NT2/D1 (cell line): Measurements from ENCODE around the gene ABHD10.

Experiments used
- DNase-seq: peaks from one replicate; pipeline ENCODE4 v3.0.0-alpha.2; 2011; ENCODE audit warnings: low read depth, low spot score
- H3K27me3 ChIP-seq: 2 replicates; pipeline ENCODE4 v1.6.0; 2011; ENCODE audit warnings: mild to moderate bottlenecking; ENCODE audit not compliant: insufficient read length, insufficient read depth
- H3K36me3 ChIP-seq: 2 replicates; pipeline ENCODE4 v1.6.1; 2011; ENCODE audit warnings: mild to moderate bottlenecking, low read length, mixed read lengths; ENCODE audit not compliant: insufficient read depth, insufficient read length
- H3K4me1 ChIP-seq: 2 replicates; pipeline ENCODE4 v1.5.1; 2011; ENCODE audit not compliant: insufficient read depth, insufficient read length
- H3K4me3 ChIP-seq: 2 replicates; pipeline ENCODE4 v1.5.1; 2011; ENCODE audit warnings: low read depth; ENCODE audit not compliant: insufficient read length
- H3K9ac ChIP-seq: 2 replicates; pipeline ENCODE4 v1.6.0; 2011; ENCODE audit warnings: low read depth; ENCODE audit not compliant: insufficient read length
- H3K9me3 ChIP-seq: 2 replicates; pipeline ENCODE4 v1.5.1; 2011; ENCODE audit warnings: mild to moderate bottlenecking, low read length; ENCODE audit not compliant: insufficient read depth
- SUZ12 ChIP-seq: IDR thresholded peaks from 2 replicates; pipeline ENCODE4 v1.6.1; 2011; ENCODE audit not compliant: insufficient read length, insufficient read depth; ENCODE audit errors: extremely low read depth
- YY1 ChIP-seq: IDR thresholded peaks from 2 replicates; pipeline ENCODE4 v1.6.1; 2011; ENCODE audit not compliant: insufficient read length, insufficient read depth
- ZNF274 ChIP-seq: IDR thresholded peaks from 2 replicates; pipeline ENCODE4 v1.6.1; 2011; ENCODE audit warnings: mild to moderate bottlenecking, low read depth, low read length

Gene ABHD10

DNA sequence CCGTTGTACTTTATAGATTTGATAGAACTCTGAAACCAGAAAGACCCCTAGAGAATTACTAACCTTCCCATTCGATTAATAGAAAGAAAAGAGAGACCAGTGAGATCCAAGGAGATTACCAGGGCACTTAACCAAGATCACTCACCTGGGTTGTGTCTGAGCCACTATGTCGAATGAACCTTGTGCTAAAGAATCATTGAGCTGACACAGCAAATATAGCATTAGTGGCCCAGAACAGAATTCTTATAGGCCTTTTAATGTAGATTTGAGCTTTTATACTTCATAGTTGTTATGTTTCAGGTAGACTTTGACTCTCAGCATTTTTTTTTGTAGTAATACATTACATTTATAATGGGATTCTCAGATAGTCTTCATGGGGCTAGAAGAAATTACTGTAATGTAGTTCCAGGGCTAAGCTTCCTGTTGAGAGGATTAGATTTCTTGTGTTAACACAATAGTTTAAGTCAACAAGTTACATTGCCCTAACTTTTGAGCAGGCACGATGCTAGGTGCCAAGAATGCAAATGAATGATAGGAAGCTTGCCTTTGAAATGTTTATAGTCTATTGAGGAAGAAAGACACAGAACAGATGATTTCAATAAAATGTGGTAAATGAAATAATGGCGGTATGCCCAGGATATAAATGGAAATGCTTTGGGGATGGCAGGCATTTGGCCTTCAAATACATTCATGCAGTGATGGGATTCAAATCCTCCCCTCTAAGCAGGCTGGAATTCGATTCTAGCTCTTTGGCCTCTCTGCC lies 24.4 kb upstream of the ABHD10 start:
- no peak for DNase-seq
- Histone ChIP-seq H3K4me1 (no peaks in the 10 kb centered on the region), H3K9me3 (no peaks in the 10 kb centered on the region), H3K9ac (no peak overlapping the region), H3K36me3 (peaks cover 30% of the 10 kb centered on the region), H3K27me3 (no peaks in the 10 kb centered on the region), H3K4me3 (no peak overlapping the region)
- TF ChIP-seq YY1 (no peak), SUZ12 (no peak), ZNF274 (no peak)

- TF ChIP-seq YY1 = no peak
- TF ChIP-seq SUZ12 = no peak
- TF ChIP-seq ZNF274 = no peak
- no peak overlapping the region for H3K9ac ChIP-seq
- H3K36me3 ChIP-seq = peaks cover 34% of the 10 kb centered on the region
- H3K4me3 ChIP-seq = no peak overlapping the region
- H3K4me1 ChIP-seq = no peaks in the 10 kb centered on the region
- H3K27me3 ChIP-seq = no peaks in the 10 kb centered on the region
- no peak for DNase-seq
- H3K9me3 ChIP-seq = no peaks in the 10 kb centered on the region
Observed at GRCh38 chr3:111955876-111956275, 22.9 kb upstream of the ABHD10 start.

DNA sequence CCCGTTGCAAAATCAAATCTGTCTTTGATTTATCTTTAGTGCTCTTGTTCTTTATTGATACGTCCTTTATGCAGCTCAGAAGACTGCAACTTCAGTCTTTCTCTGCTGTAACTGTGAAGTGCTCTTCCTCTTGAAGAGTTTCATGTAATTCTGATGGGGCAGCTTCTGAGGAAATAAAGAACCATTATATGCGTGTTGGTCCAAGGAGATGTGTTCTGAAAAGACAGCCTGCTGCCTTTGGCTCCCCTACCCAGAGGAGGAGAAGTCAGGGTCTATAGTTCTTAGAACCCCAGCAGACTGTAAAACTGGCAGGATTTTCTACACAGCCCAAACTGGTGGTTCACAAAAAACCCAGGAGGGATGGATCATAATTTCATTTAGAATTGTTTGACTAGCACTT lies 22.4 kb upstream of the ABHD10 start:
- DNase-seq = no peak
- Histone ChIP-seq H3K4me3 (no peak overlapping the region), H3K9ac (no peak overlapping the region), H3K9me3 (no peaks in the 10 kb centered on the region), H3K36me3 (peaks cover 31% of the 10 kb centered on the region), H3K4me1 (no peaks in the 10 kb centered on the region), H3K27me3 (no peaks in the 10 kb centered on the region)
- TF ChIP-seq YY1 = no peak
- TF ChIP-seq SUZ12 = no peak
- no peak for TF ChIP-seq ZNF274

GRCh38 chr3:111956995-111957734 lies 21.7 kb upstream of the ABHD10 start:
- no peaks in the 10 kb centered on the region for H3K9me3 ChIP-seq
- DNase-seq = peak; percentile 54
- peaks cover 36% of the 10 kb centered on the region for H3K36me3 ChIP-seq
- H3K4me3 ChIP-seq = no peak overlapping the region
- H3K27me3 ChIP-seq = no peaks in the 10 kb centered on the region
- TF ChIP-seq SUZ12 = no peak
- TF ChIP-seq YY1 = no peak
- no peak for TF ChIP-seq ZNF274
- no peaks in the 10 kb centered on the region for H3K4me1 ChIP-seq
- no peak overlapping the region for H3K9ac ChIP-seq

GRCh38 chr3:111961461-111962164 lies 17.2 kb upstream of the ABHD10 start:
- no peak overlapping the region for H3K9ac ChIP-seq
- no peaks in the 10 kb centered on the region for H3K4me1 ChIP-seq
- TF ChIP-seq SUZ12 (no peak), YY1 (no peak), ZNF274 (no peak)
- H3K9me3 ChIP-seq = no peaks in the 10 kb centered on the region
- peaks cover 23% of the 10 kb centered on the region for H3K36me3 ChIP-seq
- DNase-seq = no peak
- H3K4me3 ChIP-seq = no peak overlapping the region
- H3K27me3 ChIP-seq = no peaks in the 10 kb centered on the region

- TF ChIP-seq SUZ12 = no peak
- TF ChIP-seq YY1 = no peak
- TF ChIP-seq ZNF274 = no peak
- Histone ChIP-seq H3K27me3 (no peaks in the 10 kb centered on the region), H3K4me1 (no peaks in the 10 kb centered on the region), H3K36me3 (peaks cover 28% of the 10 kb centered on the region), H3K4me3 (no peak overlapping the region), H3K9ac (no peak overlapping the region), H3K9me3 (no peaks in the 10 kb centered on the region)
- DNase-seq = no peak
Observed at GRCh38 chr3:111963424-111963823, 15.4 kb upstream of the ABHD10 start.

DNA sequence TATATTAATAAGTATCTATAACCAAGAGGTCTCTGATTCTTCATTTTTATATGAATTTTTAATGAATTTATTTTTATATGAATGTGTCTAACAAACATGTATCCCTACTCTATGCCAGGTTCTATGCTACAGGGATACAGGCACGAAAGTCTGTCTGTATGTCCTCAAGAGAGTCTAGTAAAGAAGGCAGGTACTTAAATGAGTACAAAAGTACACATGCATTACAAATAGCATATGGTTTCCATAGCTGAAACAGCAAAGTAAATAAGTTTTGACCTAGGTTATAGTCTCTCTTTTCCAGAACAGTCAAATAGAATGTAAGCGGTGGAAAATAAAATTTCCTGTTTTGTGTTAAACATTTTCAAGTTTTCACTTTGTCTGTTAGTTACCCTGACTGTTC lies 13.3 kb upstream of the ABHD10 start:
- no peak overlapping the region for H3K9ac ChIP-seq
- no peaks in the 10 kb centered on the region for H3K9me3 ChIP-seq
- H3K4me3 ChIP-seq = no peak overlapping the region
- no peak for DNase-seq
- peaks cover 31% of the 10 kb centered on the region for H3K36me3 ChIP-seq
- TF ChIP-seq SUZ12 (no peak), ZNF274 (no peak), YY1 (no peak)
- no peaks in the 10 kb centered on the region for H3K27me3 ChIP-seq
- H3K4me1 ChIP-seq = no peaks in the 10 kb centered on the region
